Liver (tissue), 9 donors: Measurements from ENCODE around the gene TMEM120B. TPM values are rescaled to one million over a fixed set of nuclear protein-coding genes. Genes with fewer than 3 reads are reported as not detected.
"Not testable (repeated sequence)": the region's sequence is repeated elsewhere in the genome, so short reads cannot be mapped to it uniquely, and the experiment has no call there.

Experiments
- DNase-seq: peaks from one replicate; pipeline ENCODE4 v3.0.0-alpha.2; 2017; ENCODE audit warnings: low spot score
- H3K27ac ChIP-seq, 2 donors: one replicate each; pipeline ENCODE4 v1.7.0; 2013; ENCODE audit warnings: inconsistent platforms in 2 of 2, low read length in 2 of 2, control low read depth in 1 of 2, low read depth in 1 of 2, mild to moderate bottlenecking in 1 of 2
- H3K27me3 ChIP-seq, 4 donors: one replicate each; pipeline versions ENCODE4 v1.6.1 to v1.7.0; 2013; ENCODE audit warnings: low read length in 3 of 4, inconsistent platforms in 1 of 4, mild to moderate bottlenecking in 1 of 4, moderate library complexity in 1 of 4; ENCODE audit not compliant: control insufficient read depth in 4 of 4, insufficient read depth in 4 of 4
- H3K36me3 ChIP-seq, 4 donors: one replicate each; pipeline versions ENCODE4 v1.6.1 to v1.7.0; 2013; ENCODE audit warnings: low read length in 3 of 4, mild to moderate bottlenecking in 3 of 4, low read depth in 1 of 4, moderate library complexity in 1 of 4; ENCODE audit not compliant: control insufficient read depth in 4 of 4, insufficient read depth in 3 of 4
- H3K4me1 ChIP-seq, 4 donors: one replicate each; pipeline versions ENCODE4 v1.6.1 to v1.7.0; 2013; ENCODE audit warnings: low read length in 3 of 4, mild to moderate bottlenecking in 3 of 4, moderate library complexity in 1 of 4; ENCODE audit not compliant: control insufficient read depth in 4 of 4, insufficient read depth in 4 of 4
- H3K4me3 ChIP-seq, 3 donors: one replicate each; pipeline versions ENCODE4 v1.6.1 to v1.7.0; 2013; ENCODE audit warnings: low read length in 3 of 3, control low read depth in 1 of 3, low read depth in 1 of 3, mild to moderate bottlenecking in 1 of 3
- H3K9ac ChIP-seq, 2 donors: one replicate each; pipeline ENCODE4 v1.7.0; 2013; ENCODE audit warnings: low read length in 2 of 2, mild to moderate bottlenecking in 2 of 2, moderate library complexity in 2 of 2, control low read depth in 1 of 2, low read depth in 1 of 2
- H3K9me3 ChIP-seq, 4 donors: one replicate each; pipeline versions ENCODE4 v1.6.1 to v1.7.0; 2013; ENCODE audit warnings: low read length in 3 of 4; ENCODE audit not compliant: control insufficient read depth in 4 of 4
- ATF3 ChIP-seq: IDR thresholded peaks from 2 replicates; pipeline ENCODE4 v1.6.1; 2016; ENCODE audit warnings: antibody characterized with exemption
- CTCF ChIP-seq: fragments of 150-350 bp; IDR thresholded peaks from 2 replicates; pipeline ENCODE4 v1.5.1; 2017; ENCODE audit warnings: improper control_type of control experiment, low read depth, low read length; ENCODE audit not compliant: missing input control
- GABPA ChIP-seq, 2 donors: IDR thresholded peaks in 1 of 2; conservative IDR thresholded peaks in 1 of 2; 2 replicates each; pipeline ENCODE4 v1.6.1; 2016; ENCODE audit warnings: antibody characterized with exemption in 2 of 2, mild to moderate bottlenecking in 1 of 2, moderate library complexity in 1 of 2
- HNF4A ChIP-seq, 2 donors: conservative IDR thresholded peaks; 2 replicates each; pipeline ENCODE4 v1.6.1; 2016; ENCODE audit warnings: antibody characterized with exemption in 2 of 2, mild to moderate bottlenecking in 2 of 2
- JUND ChIP-seq, 2 donors: IDR thresholded peaks; 2 replicates each; pipeline ENCODE4 v1.6.1; 2016; ENCODE audit warnings: antibody characterized with exemption in 2 of 2
- MAX ChIP-seq: IDR thresholded peaks from 2 replicates; pipeline ENCODE4 v1.6.1; 2016; ENCODE audit warnings: antibody characterized with exemption
- NR2F2 ChIP-seq: IDR thresholded peaks from 2 replicates; pipeline ENCODE4 v1.6.1; 2016; ENCODE audit warnings: antibody characterized with exemption
- RAD21 ChIP-seq, 2 donors: IDR thresholded peaks; 2 replicates each; pipeline ENCODE4 v1.6.1; 2016; ENCODE audit warnings: antibody characterized with exemption in 2 of 2, mild to moderate bottlenecking in 2 of 2
- RXRA ChIP-seq, 2 donors: IDR thresholded peaks; 2 replicates each; pipeline ENCODE4 v1.6.1; 2017 to 2018; ENCODE audit warnings: antibody characterized with exemption in 2 of 2, mild to moderate bottlenecking in 1 of 2
- YY1 ChIP-seq: IDR thresholded peaks from 2 replicates; pipeline ENCODE4 v1.6.1; 2016; ENCODE audit warnings: antibody characterized with exemption, mild to moderate bottlenecking
- ZBTB33 ChIP-seq: IDR thresholded peaks from 2 replicates; pipeline ENCODE4 v1.6.1; 2016; ENCODE audit warnings: antibody characterized with exemption
- WGBS: extraction: QIAGEN DNeasy Blood & Tissue Kit; methylation state at CpG from one replicate; pipeline ENCODE4 v1.1.7; 2013; 5-methylcytosine and 5-hydroxymethylcytosine counted together
- polyA plus RNA-seq, 2 donors: library from polyadenylated mRNA; stranded (reverse) in 1 of 2; unstranded in 1 of 2; fragments of 200-250 nt in 1 of 2; fragments of >200 nt in 1 of 2; fragmentation: Nextera tagmentation in 1 of 2; extraction: Ambion mirVana in 1 of 2; gene quantifications; one replicate each; pipeline versions ENCODE4 v1.2.1 to v1.2.3, GENCODE V29; 2013 to 2015
- total RNA-seq, 2 donors: library from RNA; depleted of rRNA; stranded (reverse); fragments of >200 nt; gene quantifications; one replicate each; pipeline ENCODE4 v1.2.3, GENCODE V29; 2014
- donor health status: healthy.
- donor health status: healthy.
- donor health status: healthy.
- donor health status: healthy.
- donor health status: healthy.

TMEM120B gene
- total and polyA plus RNA-seq, 4 donors: 1.6 to 9.2 (median 3.4) TPM

GRCh38 chr12:121705514-121705913, 7.0 kb upstream of the TMEM120B start:
- H3K9ac ChIP-seq: no peak overlapping the region

GRCh38 chr12:121708313-121709063, 4.1 kb upstream of the TMEM120B start:
- Histone ChIP-seq H3K27ac (no peak overlapping the region), H3K36me3 (no peaks in the 10 kb centered on the region), H3K4me3 (no peak overlapping the region), H3K9ac (no peak overlapping the region), H3K9me3 (no peaks in the 10 kb centered on the region), H3K27me3 (no peaks in the 10 kb centered on the region), H3K4me1 (peaks cover 8 to 16% (median 13%) of the 10 kb centered on the region in 4 donors)
- no peak for DNase-seq
- TF ChIP-seq NR2F2 (no peak), RAD21 (IDR thresholded peaks at IDR 0.05) (no peak), RXRA (IDR thresholded peaks at IDR 0.05) (no peak), MAX (no peak)
- WGBS: 76% methylated on average over 7 of the region's 7 CpGs

More at GRCh38 chr12:121705514-121705913, 7.0 kb upstream of the TMEM120B start:
- H3K27me3 ChIP-seq: no peaks in the 10 kb centered on the region
- H3K27ac ChIP-seq: no peak overlapping the region
- H3K4me3 ChIP-seq: no peak overlapping the region
- no peaks in the 10 kb centered on the region for H3K36me3 ChIP-seq
- TF ChIP-seq RXRA (IDR thresholded peaks at IDR 0.05) (no peak), RAD21 (IDR thresholded peaks at IDR 0.05) (no peak), ATF3 (no peak), GABPA (IDR thresholded peaks at IDR 0.05 in 1 of 2, conservative IDR thresholded peaks at IDR 0.05 in 1 of 2) (no peak), ZBTB33 (no peak), YY1 (no peak), MAX (no peak), HNF4A (conservative IDR thresholded peaks at IDR 0.05) (no peak), JUND (IDR thresholded peaks at IDR 0.05) (no peak), CTCF (no peak)
- H3K9me3 ChIP-seq: no peaks in the 10 kb centered on the region
- peaks cover 0 to 3% (median 0%) of the 10 kb centered on the region in 4 donors for H3K4me1 ChIP-seq
- DNase-seq: no peak

- H3K36me3 ChIP-seq, H3K4me3 ChIP-seq, H3K9ac ChIP-seq, H3K27me3 ChIP-seq, DNase-seq, H3K27ac ChIP-seq, H3K9me3 ChIP-seq: not testable (repeated sequence)
- WGBS: 84% methylated on average over 8 of the region's 8 CpGs
- peaks cover 8 to 22% (median 17%) of the 10 kb centered on the region in 4 donors for H3K4me1 ChIP-seq
Measured at GRCh38 chr12:121709064-121709424, 3.5 kb upstream of the TMEM120B start.
